Retinal pigment epithelial cell (primary cell): ENCODE results near the gene TMEM143.
"Not testable (repeated sequence)": the region's sequence is repeated elsewhere in the genome, so short reads cannot be mapped to it uniquely, and the experiment has no call there.

ENCODE experiments used
- DNase-seq: peaks from one replicate; pipeline ENCODE4 v3.0.0-alpha.2; 2010; ENCODE audit warnings: low read depth
- H3K4me3 ChIP-seq: 2 replicates; pipeline ENCODE4 v1.5.1; 2011; ENCODE audit warnings: mild to moderate bottlenecking, low read length, control low read depth, moderate library complexity
- TF ChIP-seq, protein P1 (sequence below): conservative IDR thresholded peaks from 2 replicates; pipeline ENCODE4 v1.5.1; 2011; ENCODE audit warnings: low read depth, low read length, control low read depth, inconsistent platforms

TMEM143 gene

DNA sequence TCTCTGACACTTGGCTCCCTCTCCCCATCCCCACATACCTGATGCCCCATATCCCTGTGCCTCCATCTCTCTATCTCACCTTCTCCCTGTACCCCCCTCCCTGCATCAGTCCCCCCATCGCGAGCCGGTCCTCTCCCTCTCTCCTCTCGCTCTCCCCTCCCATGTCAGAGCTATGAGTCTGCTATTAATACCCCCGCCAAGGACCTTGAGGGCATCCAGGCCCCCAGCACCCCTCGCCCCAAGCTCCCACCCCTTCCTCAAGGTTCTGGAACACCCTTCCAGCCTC lies 31.4 kb upstream of the TMEM143 start:
- DNase-seq = no peak
- no peak overlapping the region for H3K4me3 ChIP-seq
- TF ChIP-seq, protein P1, sequence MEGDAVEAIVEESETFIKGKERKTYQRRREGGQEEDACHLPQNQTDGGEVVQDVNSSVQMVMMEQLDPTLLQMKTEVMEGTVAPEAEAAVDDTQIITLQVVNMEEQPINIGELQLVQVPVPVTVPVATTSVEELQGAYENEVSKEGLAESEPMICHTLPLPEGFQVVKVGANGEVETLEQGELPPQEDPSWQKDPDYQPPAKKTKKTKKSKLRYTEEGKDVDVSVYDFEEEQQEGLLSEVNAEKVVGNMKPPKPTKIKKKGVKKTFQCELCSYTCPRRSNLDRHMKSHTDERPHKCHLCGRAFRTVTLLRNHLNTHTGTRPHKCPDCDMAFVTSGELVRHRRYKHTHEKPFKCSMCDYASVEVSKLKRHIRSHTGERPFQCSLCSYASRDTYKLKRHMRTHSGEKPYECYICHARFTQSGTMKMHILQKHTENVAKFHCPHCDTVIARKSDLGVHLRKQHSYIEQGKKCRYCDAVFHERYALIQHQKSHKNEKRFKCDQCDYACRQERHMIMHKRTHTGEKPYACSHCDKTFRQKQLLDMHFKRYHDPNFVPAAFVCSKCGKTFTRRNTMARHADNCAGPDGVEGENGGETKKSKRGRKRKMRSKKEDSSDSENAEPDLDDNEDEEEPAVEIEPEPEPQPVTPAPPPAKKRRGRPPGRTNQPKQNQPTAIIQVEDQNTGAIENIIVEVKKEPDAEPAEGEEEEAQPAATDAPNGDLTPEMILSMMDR = no peak

DNA sequence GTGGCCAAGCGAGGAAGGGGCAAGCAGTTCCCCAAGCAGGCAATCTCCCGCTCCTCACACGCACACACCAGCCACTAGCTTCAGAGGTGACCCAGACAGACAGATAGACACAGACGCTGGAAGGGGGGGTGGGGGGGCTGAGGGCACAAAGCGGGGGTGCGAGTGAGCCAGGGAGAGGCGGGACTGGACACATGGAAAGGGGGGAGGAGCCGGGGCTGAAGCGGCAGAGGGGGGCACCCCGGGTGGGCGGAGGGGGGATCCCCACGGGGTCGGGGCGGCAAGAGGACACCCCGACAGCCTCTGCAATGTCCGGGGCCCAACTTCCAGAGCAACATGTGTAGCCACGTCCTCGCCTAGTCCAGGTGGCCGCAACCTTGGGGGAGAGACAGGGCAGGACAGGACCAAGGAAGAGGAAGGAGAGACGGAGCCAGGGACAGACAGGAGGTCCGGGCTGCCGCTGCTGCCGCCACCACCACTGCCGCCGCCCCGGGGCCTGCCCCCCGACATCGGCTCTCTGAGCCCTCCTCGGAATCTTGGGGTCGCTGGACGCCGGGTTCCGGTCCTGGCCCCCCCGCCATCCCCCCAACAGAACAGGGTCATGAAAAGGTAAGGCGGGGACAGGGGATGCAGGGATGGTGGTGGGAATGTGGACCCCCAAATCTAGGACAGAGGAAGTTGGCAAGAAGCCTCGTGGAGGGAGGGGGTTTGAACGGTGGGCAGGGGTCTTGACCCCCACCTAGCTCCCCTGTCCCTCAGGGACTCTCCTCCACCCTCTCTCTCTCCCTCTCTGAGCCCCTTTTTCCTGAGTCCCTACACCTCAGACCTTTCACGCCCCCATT lies 30.8 kb upstream of the TMEM143 start:
- DNase-seq = no peak
- TF ChIP-seq, protein P1 = no peak
- H3K4me3 ChIP-seq = peak overlapping the region; percentile 30

DNA sequence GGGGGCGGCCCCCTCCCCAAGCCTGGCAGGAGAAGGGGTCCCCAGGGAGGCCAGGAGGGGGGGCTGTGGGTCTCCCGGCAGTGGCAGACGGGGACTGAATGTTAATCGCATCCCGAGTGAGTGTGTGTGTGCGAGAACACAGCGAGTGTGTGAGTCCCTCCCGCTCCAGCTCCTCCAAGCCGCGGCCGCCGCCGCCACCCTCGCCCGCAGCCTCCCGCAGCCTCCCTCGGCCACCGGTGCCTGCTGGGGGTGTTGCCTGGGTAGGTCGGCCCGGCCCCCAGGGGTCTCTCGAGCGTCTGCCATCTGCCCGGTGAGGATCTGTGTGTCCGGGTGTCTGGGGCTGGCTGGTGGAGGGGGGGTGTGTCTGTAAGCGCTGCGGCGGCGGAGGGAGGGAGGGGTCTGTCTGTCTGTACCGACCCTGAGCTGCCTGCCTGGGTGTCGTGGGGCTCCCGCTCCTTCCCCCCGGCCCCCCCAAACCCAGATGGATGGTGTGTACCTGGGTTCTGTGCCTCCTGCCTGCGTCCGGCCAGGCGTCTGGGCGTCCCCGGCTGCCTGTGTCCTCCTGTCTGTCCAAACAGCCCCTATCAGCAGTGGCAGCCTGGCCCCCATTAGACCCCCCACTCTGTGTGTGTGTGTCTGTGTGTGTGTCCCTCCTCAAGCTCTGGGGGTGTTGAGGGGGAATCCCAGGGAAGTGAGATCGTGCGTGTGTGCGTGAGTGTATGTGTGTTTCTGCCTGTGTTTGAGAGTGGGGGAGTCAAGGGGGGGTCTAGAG lies 30.0 kb upstream of the TMEM143 start, which contains the start of gene GRIN2D:
GRIN2D (plus strand) TSS at position 110 of the 772 bp plus-strand sequence. CDS start 4,725 bp downstream, outside the sequence.
- peak within 1 kb of the TSS; percentile 30 for H3K4me3 ChIP-seq

DNA sequence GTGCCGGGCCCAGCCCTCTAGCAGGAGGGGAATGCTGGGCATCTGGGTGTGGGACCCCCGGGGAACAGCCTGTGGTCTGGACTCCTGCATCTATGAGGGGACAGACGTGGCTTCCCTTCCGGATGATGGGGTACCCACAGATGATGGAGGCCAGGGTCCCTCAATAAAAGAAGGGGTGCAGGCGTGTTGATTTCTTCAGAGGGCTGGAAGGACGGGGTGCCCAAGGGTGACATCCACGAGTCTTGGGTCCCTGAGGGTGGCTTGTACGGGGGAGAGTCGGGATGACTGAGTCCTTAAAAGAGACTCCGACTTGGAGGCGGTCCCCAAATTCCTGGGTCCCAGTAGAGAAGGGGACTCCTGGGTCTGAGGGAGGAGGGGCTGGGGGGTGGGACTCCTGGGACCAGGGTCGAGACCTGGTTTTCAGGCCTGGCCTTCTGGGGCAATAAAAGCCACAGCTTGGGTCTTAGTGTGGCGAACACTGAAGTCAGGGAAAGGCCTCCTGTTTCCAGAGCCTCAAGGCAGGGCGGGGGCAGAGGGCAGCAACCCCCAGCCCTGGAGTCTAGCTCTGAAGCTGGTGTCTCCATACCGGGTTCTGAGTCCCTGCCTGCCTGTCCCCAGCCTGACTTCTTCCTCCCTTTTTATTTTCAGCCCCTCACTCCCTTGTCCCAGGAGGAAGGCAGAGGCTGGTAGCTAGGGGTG lies 29.3 kb upstream of the TMEM143 start:
- TF ChIP-seq, protein P1 = no peak
- no peak overlapping the region for H3K4me3 ChIP-seq
- DNase-seq = no peak

More for the DNA sequence above, 30.0 kb upstream of the TMEM143 start, which contains the start of gene GRIN2D:
- TF ChIP-seq, protein P1 = peak; percentile 17
- no peak for DNase-seq

DNA sequence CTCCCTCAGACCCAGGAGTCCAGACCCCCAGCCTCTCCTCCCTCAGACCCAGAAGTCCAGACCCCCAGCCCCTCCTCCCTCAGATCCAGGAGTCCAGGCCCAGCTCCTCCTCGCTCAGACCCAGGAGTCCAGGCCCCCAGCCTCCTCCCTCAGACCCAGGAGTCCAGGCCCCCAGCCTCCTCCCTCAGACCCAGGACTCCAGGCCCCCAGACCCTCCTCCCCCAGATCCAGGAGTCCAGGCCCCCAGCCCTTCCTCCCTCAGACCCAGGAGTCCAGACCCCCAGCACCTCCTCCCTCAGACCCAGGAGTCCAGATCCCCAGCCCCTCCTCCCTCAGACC lies 28.2 kb upstream of the TMEM143 start:
- not testable (repeated sequence) for DNase-seq, H3K4me3 ChIP-seq

DNA sequence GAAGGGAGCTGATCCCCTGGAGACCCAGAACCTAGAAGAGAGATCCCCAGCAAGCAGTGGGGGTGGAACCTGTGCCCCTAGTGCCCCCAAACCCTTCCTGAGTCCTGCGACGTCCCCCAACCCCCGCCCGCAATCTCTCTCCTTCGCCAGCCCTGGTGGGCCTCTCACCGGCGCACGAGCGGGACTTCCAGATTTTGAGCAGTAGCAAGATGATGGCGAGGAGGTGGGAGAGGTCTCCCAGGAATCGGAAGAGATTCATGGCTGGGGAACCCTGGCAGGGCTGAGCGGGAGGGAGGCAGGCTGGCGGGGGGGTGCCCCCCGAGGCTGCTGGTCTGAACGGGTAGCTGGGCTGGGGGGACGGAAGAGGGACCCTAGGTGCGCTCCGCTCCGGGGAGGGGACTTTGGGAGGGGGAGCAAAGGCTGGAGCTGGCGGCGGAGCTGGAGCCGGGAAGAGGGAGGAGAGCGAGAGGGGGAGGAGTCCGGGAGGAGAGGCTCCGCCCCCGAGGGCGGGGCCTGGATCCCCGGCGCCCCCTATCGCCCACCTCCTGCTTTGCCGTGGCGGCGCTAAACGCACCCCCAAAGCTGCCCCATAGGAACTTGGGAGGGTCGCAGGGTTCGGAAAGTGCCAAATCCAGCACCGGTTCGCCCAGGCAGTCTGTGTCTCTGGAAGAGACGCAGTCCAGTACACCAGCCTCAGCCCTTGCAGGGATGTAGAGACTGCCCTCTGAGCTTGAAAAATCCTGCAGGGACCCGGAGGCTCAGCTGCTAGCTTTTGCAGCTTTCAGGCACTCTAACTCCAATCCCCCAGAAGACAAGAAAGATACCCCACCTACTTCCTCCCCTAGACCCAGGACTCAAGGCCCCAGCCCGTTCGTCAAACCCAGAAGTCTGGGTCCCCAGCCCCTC lies 27.6 kb upstream of the TMEM143 start, which contains the start of gene KDELR1:
KDELR1 (minus strand) TSS at position 452 of the 906 bp plus-strand sequence; CDS start at position 259, 193 bp downstream.
- H3K4me3 ChIP-seq = peak within 1 kb of the TSS; percentile 94
- TF ChIP-seq, protein P1 = peak; percentile 93
- DNase-seq = no peak
